Endodermal cell (in vitro differentiated cells): ENCODE measurements around the gene LYG1. TPM values are rescaled to one million over a fixed set of nuclear protein-coding genes. Genes with fewer than 3 reads are reported as not detected.

Experiments used
- DNase-seq: peaks from one replicate; pipeline ENCODE4 v3.0.0-alpha.2; 2017
- H3K27ac ChIP-seq: 2 replicates; pipeline ENCODE4 v1.5.1; 2013; ENCODE audit warnings: mild to moderate bottlenecking, low read depth, low read length, moderate library complexity
- H3K27me3 ChIP-seq: 2 replicates; pipeline ENCODE4 v1.6.1; 2013; ENCODE audit warnings: mild to moderate bottlenecking, low read length, moderate library complexity; ENCODE audit not compliant: insufficient read depth, control insufficient read depth, poor library complexity, severe bottlenecking
- H3K36me3 ChIP-seq: 2 replicates; pipeline ENCODE4 v1.7.0; 2013; ENCODE audit warnings: mild to moderate bottlenecking, low read length, moderate library complexity; ENCODE audit not compliant: control insufficient read depth, insufficient read depth
- H3K4me1 ChIP-seq: one replicate; pipeline ENCODE4 v1.7.0; 2013; ENCODE audit warnings: low read length; ENCODE audit not compliant: control insufficient read depth, insufficient read depth
- H3K4me3 ChIP-seq: 2 replicates; pipeline ENCODE4 v1.5.1; 2013; ENCODE audit warnings: mild to moderate bottlenecking, low read length, moderate library complexity
- H3K9ac ChIP-seq: 2 replicates; pipeline ENCODE4 v1.6.1; 2013; ENCODE audit warnings: mild to moderate bottlenecking, low read length, moderate library complexity; ENCODE audit not compliant: poor library complexity, severe bottlenecking; ENCODE audit errors: extremely low read depth
- H3K9me3 ChIP-seq: 2 replicates; pipeline ENCODE4 v1.6.1; 2013; ENCODE audit warnings: mild to moderate bottlenecking, low read length, moderate library complexity; ENCODE audit not compliant: control insufficient read depth
- H3K27ac Mint-ChIP-seq: 2 replicates; pipeline ENCODE4 v1.8.0; 2020; ENCODE audit warnings: mixed read lengths
- H3K27me3 Mint-ChIP-seq: 2 replicates; pipeline ENCODE4 v1.8.0; 2021; ENCODE audit warnings: mild to moderate bottlenecking, mixed read lengths; ENCODE audit not compliant: insufficient read depth
- H3K36me3 Mint-ChIP-seq: 2 replicates; pipeline ENCODE4 v1.8.0; 2020; ENCODE audit warnings: low read depth, mixed read lengths
- H3K4me1 Mint-ChIP-seq: 2 replicates; pipeline ENCODE4 v1.8.0; 2020; ENCODE audit warnings: mixed read lengths
- H3K4me3 Mint-ChIP-seq: 2 replicates; pipeline ENCODE4 v1.8.0; 2020; ENCODE audit warnings: mild to moderate bottlenecking, moderate library complexity, mixed read lengths
- H3K9me3 Mint-ChIP-seq: 2 replicates; pipeline ENCODE4 v1.8.0; 2020; ENCODE audit warnings: mild to moderate bottlenecking, mixed read lengths
- CTCF ChIP-seq: fragments of 200-600 bp; sonication (generic); conservative IDR thresholded peaks from 2 replicates; pipeline ENCODE4 v1.5.0; 2021; ENCODE audit warnings: antibody characterized with exemption, mild to moderate bottlenecking
- WGBS, 2 experiments: methylation state at CpG; one replicate each; pipeline versions ENCODE4 v1.1.5 to v1.1.7; 2013; ENCODE audit warnings: missing lambda C conversion rate in 2 of 2, mixed read lengths in 1 of 2; ENCODE audit not compliant: insufficient coverage in 1 of 2, insufficient read length in 1 of 2; 5-methylcytosine and 5-hydroxymethylcytosine counted together
- total RNA-seq, 2 donors: library from RNA; stranded (reverse); fragmentation: NEBNext Ultra II Directional in 1 of 2; extraction: Animal tissue kit (Norgen Biotek cat#: 25700) in 1 of 2; gene quantifications; 2 replicates in 1 of 2; 3 replicates in 1 of 2; pipeline ENCODE4 v1.2.1, GENCODE V29; 2021

The LYG1 gene
- total RNA-seq, 2 donors from 2014 or later: 0.35 to 0.55 TPM

DNA sequence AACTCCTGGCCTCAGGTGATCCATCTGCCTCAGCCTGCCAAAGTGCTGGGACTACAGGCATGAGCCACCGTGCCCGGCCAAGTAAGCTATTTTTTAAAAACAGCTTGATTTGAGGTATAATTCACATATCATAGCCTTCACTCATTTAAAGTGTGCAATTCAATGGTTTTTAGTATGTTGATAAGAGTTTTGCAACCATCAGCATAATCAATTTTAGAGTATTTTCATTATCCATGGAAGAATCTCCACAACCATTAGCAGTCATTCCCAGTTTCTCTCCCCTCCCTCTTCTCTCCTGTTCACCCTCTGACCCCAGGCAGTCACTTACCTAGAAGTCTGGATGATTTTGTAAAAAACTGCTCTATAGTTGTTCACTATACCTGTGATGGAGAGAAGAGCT is 40.8 kb downstream of the LYG1 start:
- WGBS, 2 experiments: 100% methylated on average over 1 to 2 of the region's 2 CpGs
- Mint-ChIP-seq H3K27ac (no peak overlapping the region), H3K27me3 (no peaks in the 10 kb centered on the region), H3K4me3 (no peak overlapping the region), H3K9me3 (no peaks in the 10 kb centered on the region), H3K36me3 (no peaks in the 10 kb centered on the region), H3K4me1 (no peaks in the 10 kb centered on the region)
- Histone ChIP-seq H3K27ac (no peak overlapping the region), H3K27me3 (no peaks in the 10 kb centered on the region), H3K9me3 (no peaks in the 10 kb centered on the region), H3K4me1 (no peaks in the 10 kb centered on the region), H3K36me3 (no peaks in the 10 kb centered on the region), H3K9ac (no peak overlapping the region), H3K4me3 (no peak overlapping the region)
- TF ChIP-seq CTCF: no peak
- no peak for DNase-seq

GRCh38 chr2:99259465-99259864 is 41.5 kb downstream of the LYG1 start:
- H3K27ac ChIP-seq: no peak overlapping the region
- DNase-seq: no peak
- Mint-ChIP-seq H3K9me3 (no peaks in the 10 kb centered on the region), H3K4me3 (no peak overlapping the region), H3K27ac (no peak overlapping the region), H3K36me3 (no peaks in the 10 kb centered on the region), H3K4me1 (no peaks in the 10 kb centered on the region), H3K27me3 (no peaks in the 10 kb centered on the region)
- H3K4me1 ChIP-seq: no peaks in the 10 kb centered on the region
- H3K9me3 ChIP-seq: no peaks in the 10 kb centered on the region
- H3K27me3 ChIP-seq: no peaks in the 10 kb centered on the region
- TF ChIP-seq CTCF: no peak
- 92 to 100% methylated on average over 1 to 3 of the region's 4 CpGs for WGBS, 2 experiments
- H3K36me3 ChIP-seq: no peaks in the 10 kb centered on the region
- H3K4me3 ChIP-seq: no peak overlapping the region
- H3K9ac ChIP-seq: no peak overlapping the region

DNA sequence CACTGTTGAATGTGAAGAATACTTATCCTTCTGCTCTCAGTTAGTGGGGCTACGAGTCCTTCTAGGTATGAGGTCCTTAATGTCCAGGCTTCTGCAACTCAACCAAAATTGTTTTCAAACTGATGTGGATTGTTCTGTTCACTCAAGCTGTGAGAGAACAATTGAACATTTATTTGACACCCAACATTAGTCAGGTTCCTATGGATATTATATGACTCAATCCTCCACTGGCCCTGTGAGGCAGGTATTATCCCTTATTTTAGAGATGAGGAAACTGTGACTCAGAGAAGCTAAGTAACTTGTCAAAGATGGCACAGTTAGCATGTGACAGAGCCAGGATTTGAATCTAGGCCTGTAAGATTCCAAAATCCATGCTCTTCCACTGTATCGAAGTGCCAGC is 44.3 kb downstream of the LYG1 start:
- H3K9me3 Mint-ChIP-seq: peaks cover 4% of the 10 kb centered on the region
- Histone ChIP-seq H3K27me3 (no peaks in the 10 kb centered on the region), H3K27ac (no peak overlapping the region), H3K36me3 (no peaks in the 10 kb centered on the region), H3K4me3 (no peak overlapping the region), H3K4me1 (no peaks in the 10 kb centered on the region), H3K9ac (no peak overlapping the region), H3K9me3 (no peaks in the 10 kb centered on the region)
- H3K4me3 Mint-ChIP-seq: no peak overlapping the region
- no peak overlapping the region for H3K27ac Mint-ChIP-seq
- no peaks in the 10 kb centered on the region for H3K27me3 Mint-ChIP-seq
- H3K4me1 Mint-ChIP-seq: no peaks in the 10 kb centered on the region
- DNase-seq: no peak
- H3K36me3 Mint-ChIP-seq: no peaks in the 10 kb centered on the region
- 97 to 100% methylated on average over 1 to 2 of the region's 2 CpGs for WGBS, 2 experiments
- TF ChIP-seq CTCF: no peak
